ENCODE results near the gene CDON. TPM values are rescaled to one million over a fixed set of nuclear protein-coding genes. Genes with fewer than 3 reads are reported as not detected.

CDON gene
- total and polyA plus RNA-seq, 2 donors (not counting 1 experiment from before 2014, with no cell fraction given) = 0.01 TPM; not detected in 1

GRCh38 chr11:125930076-125930450, 132.6 kb downstream of the CDON start:
- Mint-ChIP-seq H3K27ac (no peak overlapping the region), H3K27me3 (peaks cover 35% of the 10 kb centered on the region), H3K4me1 (no peaks in the 10 kb centered on the region), H3K9me3 (ENCODE audit: insufficient read depth) (no peaks in the 10 kb centered on the region), H3K4me3 (no peak overlapping the region)
- POLR2A ChIA-PET = no interaction called here
- DNase-seq (no peak), ATAC-seq (ENCODE audit: low read depth) (no peak)
- Histone ChIP-seq H3K9me3 (ENCODE audit: control extremely low read depth in 1 of 3, control insufficient read depth in 2 of 3, insufficient read depth in 1 of 3, low read length in 2 of 3) (no peaks in the 10 kb centered on the region), H3K27me3 (replicated peaks in 1 of 4; ENCODE audit: control extremely low read depth in 1 of 4, control insufficient read depth in 3 of 4, insufficient read depth in 4 of 4, low read length in 3 of 4) (peaks cover 0 to 5% (median 0%) of the 10 kb centered on the region in 4 experiments), H3K4me1 (ENCODE audit: control insufficient read depth in 2 of 2, insufficient read depth in 2 of 2, low read length in 2 of 2) (no peaks in the 10 kb centered on the region), H3K27ac (ENCODE audit: low read length in 2 of 2) (no peak overlapping the region), H2AFZ (ENCODE audit: insufficient read depth, low read depth, low read length, poor library complexity, severe bottlenecking) (no peak overlapping the region), H3K36me3 (replicated peaks in 1 of 2; ENCODE audit: control extremely low read depth in 1 of 2, control insufficient read depth in 1 of 2, extremely low read depth in 1 of 2, insufficient read depth in 2 of 2, low read length in 1 of 2) (no peaks in the 10 kb centered on the region), H3K79me2 (ENCODE audit: control insufficient read depth, insufficient read depth, low read length) (no peaks in the 10 kb centered on the region), H3K9ac (ENCODE audit: low read length) (no peak overlapping the region), H3K4me2 (replicated peaks; ENCODE audit: low read depth, low read length, poor library complexity, severe bottlenecking) (no peak overlapping the region), H4K20me1 (ENCODE audit: control insufficient read depth, insufficient read depth, low read length, poor library complexity, severe bottlenecking) (no peaks in the 10 kb centered on the region), H3K4me3 (ENCODE audit: control extremely low read depth in 1 of 5, extremely low read depth in 1 of 5, insufficient read depth in 1 of 5, low read depth in 2 of 5, low read length in 4 of 5) (no peak overlapping the region)
- intact Hi-C loops (cut with micrococcal nuclease) = no loop called here
- CTCF ChIA-PET = no interaction called here
- 87% methylated on average over 7 of the region's 11 CpGs for WGBS (ENCODE audit: insufficient coverage)
- TF ChIP-seq CTCF (IDR thresholded peaks at IDR 0.05) (no peak), EZH2 (IDR thresholded peaks at IDR 0.05; ENCODE audit: borderline replicate concordance, insufficient read depth, low read depth, low read length, poor library complexity, severe bottlenecking) (no peak)

- intact Hi-C loops (cut with micrococcal nuclease) = no loop called here
- H3K4me2 ChIP-seq (replicated peaks; ENCODE audit: low read depth, low read length, poor library complexity, severe bottlenecking) = no peak overlapping the region
- Mint-ChIP-seq H3K9me3 (ENCODE audit: insufficient read depth) (no peaks in the 10 kb centered on the region), H3K27me3 (peaks cover 40% of the 10 kb centered on the region), H3K27ac (no peak overlapping the region), H3K4me1 (no peaks in the 10 kb centered on the region), H3K4me3 (no peak overlapping the region)
- H3K27me3 ChIP-seq (replicated peaks in 1 of 4; ENCODE audit: control extremely low read depth in 1 of 4, control insufficient read depth in 3 of 4, insufficient read depth in 4 of 4, low read length in 3 of 4) = peaks cover 0 to 5% (median 0%) of the 10 kb centered on the region in 4 experiments
- ChIA-PET POLR2A (no interaction called here), CTCF (no interaction called here)
- no peak for TF ChIP-seq EZH2 (IDR thresholded peaks at IDR 0.05; ENCODE audit: borderline replicate concordance, insufficient read depth, low read depth, low read length, poor library complexity, severe bottlenecking)
- no peak for TF ChIP-seq CTCF (IDR thresholded peaks at IDR 0.05)
- 78% methylated on average over 9 of the region's 9 CpGs for WGBS (ENCODE audit: insufficient coverage)
- no peaks in the 10 kb centered on the region for H3K9me3 ChIP-seq (ENCODE audit: control extremely low read depth in 1 of 3, control insufficient read depth in 2 of 3, insufficient read depth in 1 of 3, low read length in 2 of 3)
- H3K79me2 ChIP-seq (ENCODE audit: control insufficient read depth, insufficient read depth, low read length) = no peaks in the 10 kb centered on the region
- H3K27ac ChIP-seq (ENCODE audit: low read length in 2 of 2) = no peak overlapping the region
- DNase-seq = no peak
- ATAC-seq (ENCODE audit: low read depth) = no peak
- no peak overlapping the region for H3K9ac ChIP-seq (ENCODE audit: low read length)
- H3K4me3 ChIP-seq (ENCODE audit: control extremely low read depth in 1 of 5, extremely low read depth in 1 of 5, insufficient read depth in 1 of 5, low read depth in 2 of 5, low read length in 4 of 5) = no peak overlapping the region
- H3K36me3 ChIP-seq (replicated peaks in 1 of 2; ENCODE audit: control extremely low read depth in 1 of 2, control insufficient read depth in 1 of 2, extremely low read depth in 1 of 2, insufficient read depth in 2 of 2, low read length in 1 of 2) = no peaks in the 10 kb centered on the region
- H2AFZ ChIP-seq (ENCODE audit: insufficient read depth, low read depth, low read length, poor library complexity, severe bottlenecking) = no peak overlapping the region
- no peaks in the 10 kb centered on the region for H4K20me1 ChIP-seq (ENCODE audit: control insufficient read depth, insufficient read depth, low read length, poor library complexity, severe bottlenecking)
- H3K4me1 ChIP-seq (ENCODE audit: control insufficient read depth in 2 of 2, insufficient read depth in 2 of 2, low read length in 2 of 2) = no peaks in the 10 kb centered on the region
Observed at GRCh38 chr11:125929445-125930075, 133.1 kb downstream of the CDON start.
